ENCODE results near the gene MYRF.

Gene MYRF

GRCh38 chr11:61816736-61817455, 64.5 kb downstream of the MYRF start, which contains the start of gene FADS1:
Gene FADS1 (minus strand): TSS chr11:61817003. CDS start chr11:61816929, 74 bp downstream.
- TF ChIP-seq SPI1 (IDR thresholded peaks at IDR 0.05; ENCODE audit: borderline replicate concordance, low read depth) (peak; percentile 8; the same call in 1 of the 2 replicates), POLR2AphosphoS5 (IDR thresholded peaks at IDR 0.05; ENCODE audit: low read depth) (peak; percentile 44; the same call in 1 of the 2 replicates), GABPA (IDR thresholded peaks at IDR 0.05; ENCODE audit: low read depth) (no peak), CTCF (IDR thresholded peaks at IDR 0.05; ENCODE audit: insufficient read depth, low read length) (peak; percentile 41)
- TF ChIP-seq, protein P1, sequence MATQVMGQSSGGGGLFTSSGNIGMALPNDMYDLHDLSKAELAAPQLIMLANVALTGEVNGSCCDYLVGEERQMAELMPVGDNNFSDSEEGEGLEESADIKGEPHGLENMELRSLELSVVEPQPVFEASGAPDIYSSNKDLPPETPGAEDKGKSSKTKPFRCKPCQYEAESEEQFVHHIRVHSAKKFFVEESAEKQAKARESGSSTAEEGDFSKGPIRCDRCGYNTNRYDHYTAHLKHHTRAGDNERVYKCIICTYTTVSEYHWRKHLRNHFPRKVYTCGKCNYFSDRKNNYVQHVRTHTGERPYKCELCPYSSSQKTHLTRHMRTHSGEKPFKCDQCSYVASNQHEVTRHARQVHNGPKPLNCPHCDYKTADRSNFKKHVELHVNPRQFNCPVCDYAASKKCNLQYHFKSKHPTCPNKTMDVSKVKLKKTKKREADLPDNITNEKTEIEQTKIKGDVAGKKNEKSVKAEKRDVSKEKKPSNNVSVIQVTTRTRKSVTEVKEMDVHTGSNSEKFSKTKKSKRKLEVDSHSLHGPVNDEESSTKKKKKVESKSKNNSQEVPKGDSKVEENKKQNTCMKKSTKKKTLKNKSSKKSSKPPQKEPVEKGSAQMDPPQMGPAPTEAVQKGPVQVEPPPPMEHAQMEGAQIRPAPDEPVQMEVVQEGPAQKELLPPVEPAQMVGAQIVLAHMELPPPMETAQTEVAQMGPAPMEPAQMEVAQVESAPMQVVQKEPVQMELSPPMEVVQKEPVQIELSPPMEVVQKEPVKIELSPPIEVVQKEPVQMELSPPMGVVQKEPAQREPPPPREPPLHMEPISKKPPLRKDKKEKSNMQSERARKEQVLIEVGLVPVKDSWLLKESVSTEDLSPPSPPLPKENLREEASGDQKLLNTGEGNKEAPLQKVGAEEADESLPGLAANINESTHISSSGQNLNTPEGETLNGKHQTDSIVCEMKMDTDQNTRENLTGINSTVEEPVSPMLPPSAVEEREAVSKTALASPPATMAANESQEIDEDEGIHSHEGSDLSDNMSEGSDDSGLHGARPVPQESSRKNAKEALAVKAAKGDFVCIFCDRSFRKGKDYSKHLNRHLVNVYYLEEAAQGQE (IDR thresholded peaks at IDR 0.05; ENCODE audit: insufficient replicate concordance, low read depth): no peak
- Histone ChIP-seq H3K27ac (replicated peaks) (no peak within 1 kb of the TSS), H3K4me3 (replicated peaks; ENCODE audit: insufficient read depth, low read length) (peak within 1 kb of the TSS; percentile 52), H3K27me3 (ENCODE audit: insufficient read depth, poor library complexity, severe bottlenecking) (peaks cover 33% of the 10 kb centered on the region)
- peak; percentile 77 to 97 for DNase-seq (ENCODE audit: low read depth in 1 of 2, low spot score in 1 of 2)

GRCh38 chr11:61817471-61818202, 65.2 kb downstream of the MYRF start:
- Histone ChIP-seq H3K27me3 (ENCODE audit: insufficient read depth, poor library complexity, severe bottlenecking) (peaks cover 33% of the 10 kb centered on the region), H3K4me3 (replicated peaks; ENCODE audit: insufficient read depth, low read length) (peak overlapping the region; percentile 52; the same call in 1 of the 2 replicates), H3K27ac (replicated peaks) (no peak overlapping the region)
- TF ChIP-seq CTCF (IDR thresholded peaks at IDR 0.05; ENCODE audit: insufficient read depth, low read length) (no peak), GABPA (IDR thresholded peaks at IDR 0.05; ENCODE audit: low read depth) (no peak), SPI1 (IDR thresholded peaks at IDR 0.05; ENCODE audit: borderline replicate concordance, low read depth) (no peak), POLR2AphosphoS5 (IDR thresholded peaks at IDR 0.05; ENCODE audit: low read depth) (no peak)
- TF ChIP-seq, protein P1 (IDR thresholded peaks at IDR 0.05; ENCODE audit: insufficient replicate concordance, low read depth): no peak
- no peak for DNase-seq (ENCODE audit: low read depth in 1 of 2, low spot score in 1 of 2)

GRCh38 chr11:61820174-61820573, 67.7 kb downstream of the MYRF start:
- TF ChIP-seq POLR2AphosphoS5 (IDR thresholded peaks at IDR 0.05; ENCODE audit: low read depth) (no peak), GABPA (IDR thresholded peaks at IDR 0.05; ENCODE audit: low read depth) (no peak), SPI1 (IDR thresholded peaks at IDR 0.05; ENCODE audit: borderline replicate concordance, low read depth) (no peak), CTCF (IDR thresholded peaks at IDR 0.05; ENCODE audit: insufficient read depth, low read length) (no peak)
- TF ChIP-seq, protein P1 (IDR thresholded peaks at IDR 0.05; ENCODE audit: insufficient replicate concordance, low read depth): no peak
- no peak overlapping the region for H3K27ac ChIP-seq (replicated peaks)
- no peak for DNase-seq (ENCODE audit: low read depth in 1 of 2, low spot score in 1 of 2)
- H3K4me3 ChIP-seq (replicated peaks; ENCODE audit: insufficient read depth, low read length): no peak overlapping the region
- H3K27me3 ChIP-seq (ENCODE audit: insufficient read depth, poor library complexity, severe bottlenecking): peaks cover 32% of the 10 kb centered on the region

All from HL-60 (cell line).